SK-N-SH treated with all-trans-retinoic acid at 6 μM for 48 hours (cell line): ENCODE data around the gene IPP.

Experiments used
- ATAC-seq: fragments of 200-7000 bp; cut with Tn5 transposase; 3 replicates; pipeline ENCODE4 v1.9.1; 2020; ENCODE audit warnings: mild to moderate bottlenecking, moderate library complexity
- ARNTL ChIP-seq: fragments of 450-650 bp; formaldehyde crosslinking; IDR thresholded peaks from 2 replicates; pipeline ENCODE4 v1.5.0; 2020; ENCODE audit warnings: low read depth, mild to moderate bottlenecking, moderate library complexity, borderline replicate concordance
- BACH2 ChIP-seq: fragments of 250-450 bp; sonication (Bioruptor Pico); IDR thresholded peaks from 2 replicates; pipeline ENCODE4 v1.9.0; 2021; ENCODE audit warnings: mild to moderate bottlenecking, borderline replicate concordance
- CREB5 ChIP-seq: fragments of 250-450 bp; sonication (Bioruptor Pico); IDR thresholded peaks from 2 replicates; pipeline ENCODE4 v1.5.1; 2020; ENCODE audit warnings: low read depth, mild to moderate bottlenecking, moderate library complexity
- CSDC2 ChIP-seq: fragments of 250-450 bp; sonication (Bioruptor Pico); IDR thresholded peaks from 2 replicates; pipeline ENCODE4 v1.5.0; 2020; ENCODE audit warnings: mild to moderate bottlenecking, moderate library complexity
- CSRNP3 ChIP-seq: fragments of 250-450 bp; sonication (Bioruptor Pico); IDR thresholded peaks from 2 replicates; pipeline ENCODE4 v1.5.1; 2021; ENCODE audit warnings: mild to moderate bottlenecking, moderate library complexity
- ESRRG ChIP-seq: fragments of 250-450 bp; sonication (Bioruptor Pico); IDR thresholded peaks from 2 replicates; pipeline ENCODE4 v1.6.1; 2021; ENCODE audit warnings: mild to moderate bottlenecking
- GLIS3 ChIP-seq: fragments of 250-450 bp; sonication (Bioruptor Pico); IDR thresholded peaks from 2 replicates; pipeline ENCODE4 v1.5.0; 2020; ENCODE audit warnings: mild to moderate bottlenecking, moderate library complexity
- ISL1 ChIP-seq: fragments of 250-450 bp; sonication (Bioruptor Pico); IDR thresholded peaks from 2 replicates; pipeline ENCODE4 v2.1.2; 2022; ENCODE audit warnings: mild to moderate bottlenecking, moderate library complexity
- OSR1 ChIP-seq: fragments of 250-450 bp; sonication (Bioruptor Pico); IDR thresholded peaks from 2 replicates; pipeline ENCODE4 v1.8.0; 2022; ENCODE audit warnings: moderate library complexity, mild to moderate bottlenecking, inconsistent platforms
- PATZ1 ChIP-seq: fragments of 250-450 bp; sonication (Bioruptor Pico); IDR thresholded peaks from 2 replicates; pipeline ENCODE4 v1.8.0; 2020; ENCODE audit warnings: mild to moderate bottlenecking, moderate library complexity, borderline replicate concordance
- POU6F1 ChIP-seq: fragments of 250-450 bp; sonication (Bioruptor Pico); IDR thresholded peaks from 2 replicates; pipeline ENCODE4 v1.8.0; 2021; ENCODE audit warnings: low read depth, mild to moderate bottlenecking, moderate library complexity, borderline replicate concordance
- PPARA ChIP-seq: fragments of 250-450 bp; sonication (Bioruptor Pico); IDR thresholded peaks from 2 replicates; pipeline ENCODE4 v1.5.0; 2020; ENCODE audit warnings: mild to moderate bottlenecking, borderline replicate concordance
- RARB ChIP-seq: fragments of 250-450 bp; sonication (Bioruptor Pico); IDR thresholded peaks from 2 replicates; pipeline ENCODE4 v1.8.0; 2021; ENCODE audit warnings: mild to moderate bottlenecking, moderate library complexity
- SNAI2 ChIP-seq: fragments of 250-450 bp; sonication (Bioruptor Pico); IDR thresholded peaks from 2 replicates; pipeline ENCODE4 v1.5.0; 2020; ENCODE audit warnings: mild to moderate bottlenecking, moderate library complexity
- TCF4 ChIP-seq: fragments of 250-450 bp; sonication (Bioruptor Pico); IDR thresholded peaks from 2 replicates; pipeline ENCODE4 v1.8.0; 2021; ENCODE audit warnings: mild to moderate bottlenecking, moderate library complexity, borderline replicate concordance
- TOX ChIP-seq: fragments of 250-450 bp; sonication (Bioruptor Pico); IDR thresholded peaks from 2 replicates; pipeline ENCODE4 v1.8.0; 2021; ENCODE audit warnings: mild to moderate bottlenecking, moderate library complexity, borderline replicate concordance
- TSHZ2 ChIP-seq: fragments of 250-450 bp; sonication (Bioruptor Pico); IDR thresholded peaks from 2 replicates; pipeline ENCODE4 v1.5.0; 2020; ENCODE audit warnings: mild to moderate bottlenecking, moderate library complexity
- ZC3H10 ChIP-seq: fragments of 250-450 bp; sonication (Bioruptor Pico); IDR thresholded peaks from 2 replicates; pipeline ENCODE4 v1.5.1; 2021; ENCODE audit warnings: mild to moderate bottlenecking, moderate library complexity
- ZFP3 ChIP-seq: fragments of 250-450 bp; sonication (Bioruptor Pico); IDR thresholded peaks from 2 replicates; pipeline ENCODE4 v1.5.0; 2020; ENCODE audit warnings: mild to moderate bottlenecking, moderate library complexity
- ZFP30 ChIP-seq: fragments of 450-650 bp; formaldehyde crosslinking; IDR thresholded peaks from 2 replicates; pipeline ENCODE4 v1.5.0; 2022; ENCODE audit warnings: mild to moderate bottlenecking, moderate library complexity
- ZNF565 ChIP-seq: fragments of 450-650 bp; formaldehyde crosslinking; conservative IDR thresholded peaks from 2 replicates; pipeline ENCODE4 v1.5.0; 2020; ENCODE audit warnings: low read depth, mild to moderate bottlenecking, moderate library complexity
- ZNF70 ChIP-seq: fragments of 450-650 bp; formaldehyde crosslinking; IDR thresholded peaks from 2 replicates; pipeline ENCODE4 v1.5.0; 2020; ENCODE audit warnings: mild to moderate bottlenecking, moderate library complexity

The IPP gene

GRCh38 chr1:45765999-45766792 lies 15.7 kb upstream of the IPP start (continued):
- TF ChIP-seq TSHZ2 (CRISPR knock-in tag) (no peak), TCF4 (CRISPR knock-in tag) (no peak), ESRRG (CRISPR knock-in tag) (no peak), OSR1 (CRISPR knock-in tag) (no peak), ZC3H10 (CRISPR knock-in tag) (no peak), BACH2 (CRISPR knock-in tag) (no peak)

- no peak for TF ChIP-seq CSDC2 (CRISPR knock-in tag)
- TF ChIP-seq TOX: no peak
- no peak for TF ChIP-seq ZC3H10 (CRISPR knock-in tag)
- TF ChIP-seq OSR1 (CRISPR knock-in tag): no peak
- no peak for TF ChIP-seq ISL1
- TF ChIP-seq ESRRG (CRISPR knock-in tag): no peak
- no peak for TF ChIP-seq SNAI2 (CRISPR knock-in tag)
- TF ChIP-seq, all 23 proteins: peak for 0
These were observed 11.8 kb upstream of the IPP start for GRCh38 chr1:45762291-45762690.

GRCh38 chr1:45755697-45756096 lies 5.2 kb upstream of the IPP start:
- ATAC-seq: no peak
- TF ChIP-seq ARNTL (CRISPR knock-in tag) (no peak), CREB5 (no peak), TSHZ2 (CRISPR knock-in tag) (no peak), PPARA (CRISPR knock-in tag) (no peak), TCF4 (CRISPR knock-in tag) (no peak), POU6F1 (CRISPR knock-in tag) (no peak), SNAI2 (CRISPR knock-in tag) (no peak), ESRRG (CRISPR knock-in tag) (no peak), OSR1 (CRISPR knock-in tag) (no peak), ZC3H10 (CRISPR knock-in tag) (no peak), RARB (CRISPR knock-in tag) (no peak), ZNF565 (CRISPR knock-in tag) (no peak), ZFP30 (CRISPR knock-in tag) (no peak), ZNF70 (CRISPR knock-in tag) (no peak), ZFP3 (CRISPR knock-in tag) (no peak), CSRNP3 (CRISPR knock-in tag) (no peak), PATZ1 (CRISPR knock-in tag) (no peak), GLIS3 (no peak), ISL1 (no peak), BACH2 (CRISPR knock-in tag) (no peak)

More at GRCh38 chr1:45762291-45762690, 11.8 kb upstream of the IPP start:
- no peak for ATAC-seq
